Measurements from ENCODE around the gene RASA4B. TPM values are rescaled to one million over a fixed set of nuclear protein-coding genes. Genes with fewer than 3 reads are reported as not detected.
"Not testable (repeated sequence)": the region's sequence is repeated elsewhere in the genome, so short reads cannot be mapped to it uniquely, and the experiment has no call there.

The RASA4B gene
- total RNA-seq, 2 donors from 2014 or later: 8.5 to 21.9 TPM

DNA sequence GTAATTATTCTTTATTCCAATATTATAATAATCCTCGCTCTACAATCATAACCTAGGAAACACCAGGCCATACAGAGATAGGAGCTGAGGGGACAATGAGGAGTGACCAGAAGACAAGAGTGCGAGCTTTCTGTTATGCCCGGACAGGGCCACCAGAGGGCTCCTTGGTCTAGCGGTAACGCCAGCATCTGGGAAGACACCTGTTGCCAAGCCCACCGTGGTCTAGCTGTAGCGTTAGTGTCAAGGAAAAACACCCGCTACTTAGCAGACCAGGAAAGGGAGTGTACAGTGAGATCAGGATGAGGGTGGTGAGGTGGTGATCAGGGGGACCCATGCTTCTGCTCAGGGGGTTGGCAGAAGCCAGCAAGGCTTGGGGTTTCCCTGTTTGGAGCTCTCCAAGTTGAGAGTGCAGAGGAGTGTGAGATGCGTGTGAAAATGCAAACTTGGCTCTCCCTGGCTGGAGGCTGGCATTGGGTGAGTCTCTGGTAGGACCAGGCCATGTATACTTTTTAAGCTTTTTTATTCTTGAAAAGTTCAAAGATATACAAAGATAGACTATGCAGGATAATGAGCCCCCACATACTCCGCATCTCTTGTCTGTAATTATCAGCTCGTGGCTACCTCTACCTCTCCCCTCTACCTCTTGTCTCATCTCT lies 37.5 kb downstream of the RASA4B start:
- peak; percentile 1 for DNase-seq (ENCODE audit: low spot score)
- H3K36me3 ChIP-seq; H3K27ac ChIP-seq; H3K27me3 ChIP-seq (replicated peaks; ENCODE audit: insufficient read depth); H3K9me3 ChIP-seq; ATAC-seq (ENCODE audit: insufficient number of reproducible peaks, low FRiP score, low read depth); H3K4me3 ChIP-seq; H3K4me1 ChIP-seq (ENCODE audit: control insufficient read depth in 1 of 2, low read depth in 2 of 2): not testable (repeated sequence)

DNA sequence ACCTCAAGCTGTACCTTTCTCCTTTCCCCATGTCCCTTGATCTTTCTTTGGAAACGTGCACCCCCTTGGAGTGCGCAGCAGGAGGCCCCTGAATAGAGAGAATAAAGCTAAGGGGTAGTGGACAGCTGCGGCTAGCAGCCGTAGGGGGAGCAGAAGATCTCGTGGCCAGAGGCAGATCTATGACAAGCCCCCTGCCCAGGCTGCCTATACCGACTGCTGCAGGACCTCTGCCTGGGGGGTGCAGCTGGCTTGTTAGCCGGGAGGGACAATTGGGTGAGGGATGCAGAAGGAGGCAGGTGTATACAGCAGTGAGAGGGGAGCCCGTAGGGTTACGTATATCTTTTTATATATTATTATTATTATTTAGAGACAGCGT lies 38.4 kb downstream of the RASA4B start:
- not testable (repeated sequence) for H3K4me3 ChIP-seq; DNase-seq (ENCODE audit: low spot score); H3K36me3 ChIP-seq; ATAC-seq (ENCODE audit: insufficient number of reproducible peaks, low FRiP score, low read depth); H3K4me1 ChIP-seq (ENCODE audit: control insufficient read depth in 1 of 2, low read depth in 2 of 2); H3K27me3 ChIP-seq (replicated peaks; ENCODE audit: insufficient read depth); H3K27ac ChIP-seq; H3K9me3 ChIP-seq

DNA sequence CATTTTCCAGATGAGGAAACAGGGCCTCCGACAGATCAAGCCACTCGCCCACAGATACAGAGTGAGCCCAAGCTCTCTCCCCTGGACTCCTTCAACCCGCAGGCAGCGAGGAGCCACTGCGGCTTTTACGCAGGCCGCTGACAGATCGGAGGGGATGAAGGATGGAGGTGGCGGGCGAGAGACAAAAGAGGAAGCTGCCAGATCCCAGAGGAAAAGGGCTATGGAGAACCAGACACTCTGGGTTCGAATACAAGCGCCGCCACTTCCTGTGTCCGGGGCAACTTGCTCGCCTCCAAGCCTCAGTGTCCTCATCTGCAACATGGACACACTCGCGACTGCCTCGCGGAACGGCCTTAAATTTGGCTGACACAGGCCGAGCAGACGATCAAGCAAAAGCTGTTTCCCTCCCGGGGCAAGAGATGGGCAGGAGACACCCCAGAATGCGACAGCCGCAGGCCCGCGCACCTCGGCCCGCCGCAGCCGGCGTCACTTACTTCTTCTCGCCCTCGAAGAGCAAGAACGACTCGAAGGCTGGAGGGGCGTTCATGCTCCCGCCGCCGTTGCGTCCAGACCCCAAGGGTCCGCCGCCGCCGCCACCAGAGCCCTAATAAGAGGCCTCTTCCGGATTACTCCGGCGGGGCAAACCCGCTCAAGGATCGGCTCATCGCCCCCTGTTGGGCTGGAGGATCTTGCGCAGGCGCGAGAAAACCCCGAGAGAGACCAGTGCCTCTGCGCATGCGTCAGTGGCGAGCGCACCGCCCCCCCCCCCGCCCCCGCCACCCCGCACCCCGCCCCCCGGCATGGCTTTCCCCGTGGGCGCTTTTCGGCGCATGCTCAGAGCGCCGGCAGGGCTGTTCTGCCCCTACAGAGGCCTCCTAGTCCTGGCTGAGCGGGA lies 39.0 kb downstream of the RASA4B start, which contains the start of gene POLR2J:
POLR2J (minus strand) TSS at position 609 of the 895 bp plus-strand sequence; CDS start at position 547, 62 bp downstream.
- not testable (repeated sequence) for H3K4me1 ChIP-seq (ENCODE audit: control insufficient read depth in 1 of 2, low read depth in 2 of 2); H3K9me3 ChIP-seq; H3K36me3 ChIP-seq; H3K27ac ChIP-seq; H3K27me3 ChIP-seq (replicated peaks; ENCODE audit: insufficient read depth)
- DNase-seq (ENCODE audit: low spot score) (peak; percentile 51), ATAC-seq (ENCODE audit: insufficient number of reproducible peaks, low FRiP score, low read depth) (peak; percentile 76)
- TF ChIP-seq, protein P1, sequence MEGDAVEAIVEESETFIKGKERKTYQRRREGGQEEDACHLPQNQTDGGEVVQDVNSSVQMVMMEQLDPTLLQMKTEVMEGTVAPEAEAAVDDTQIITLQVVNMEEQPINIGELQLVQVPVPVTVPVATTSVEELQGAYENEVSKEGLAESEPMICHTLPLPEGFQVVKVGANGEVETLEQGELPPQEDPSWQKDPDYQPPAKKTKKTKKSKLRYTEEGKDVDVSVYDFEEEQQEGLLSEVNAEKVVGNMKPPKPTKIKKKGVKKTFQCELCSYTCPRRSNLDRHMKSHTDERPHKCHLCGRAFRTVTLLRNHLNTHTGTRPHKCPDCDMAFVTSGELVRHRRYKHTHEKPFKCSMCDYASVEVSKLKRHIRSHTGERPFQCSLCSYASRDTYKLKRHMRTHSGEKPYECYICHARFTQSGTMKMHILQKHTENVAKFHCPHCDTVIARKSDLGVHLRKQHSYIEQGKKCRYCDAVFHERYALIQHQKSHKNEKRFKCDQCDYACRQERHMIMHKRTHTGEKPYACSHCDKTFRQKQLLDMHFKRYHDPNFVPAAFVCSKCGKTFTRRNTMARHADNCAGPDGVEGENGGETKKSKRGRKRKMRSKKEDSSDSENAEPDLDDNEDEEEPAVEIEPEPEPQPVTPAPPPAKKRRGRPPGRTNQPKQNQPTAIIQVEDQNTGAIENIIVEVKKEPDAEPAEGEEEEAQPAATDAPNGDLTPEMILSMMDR (IDR thresholded peaks at IDR 0.05): peak; percentile 45
- H3K4me3 ChIP-seq: peak within 1 kb of the TSS; percentile 63

DNA sequence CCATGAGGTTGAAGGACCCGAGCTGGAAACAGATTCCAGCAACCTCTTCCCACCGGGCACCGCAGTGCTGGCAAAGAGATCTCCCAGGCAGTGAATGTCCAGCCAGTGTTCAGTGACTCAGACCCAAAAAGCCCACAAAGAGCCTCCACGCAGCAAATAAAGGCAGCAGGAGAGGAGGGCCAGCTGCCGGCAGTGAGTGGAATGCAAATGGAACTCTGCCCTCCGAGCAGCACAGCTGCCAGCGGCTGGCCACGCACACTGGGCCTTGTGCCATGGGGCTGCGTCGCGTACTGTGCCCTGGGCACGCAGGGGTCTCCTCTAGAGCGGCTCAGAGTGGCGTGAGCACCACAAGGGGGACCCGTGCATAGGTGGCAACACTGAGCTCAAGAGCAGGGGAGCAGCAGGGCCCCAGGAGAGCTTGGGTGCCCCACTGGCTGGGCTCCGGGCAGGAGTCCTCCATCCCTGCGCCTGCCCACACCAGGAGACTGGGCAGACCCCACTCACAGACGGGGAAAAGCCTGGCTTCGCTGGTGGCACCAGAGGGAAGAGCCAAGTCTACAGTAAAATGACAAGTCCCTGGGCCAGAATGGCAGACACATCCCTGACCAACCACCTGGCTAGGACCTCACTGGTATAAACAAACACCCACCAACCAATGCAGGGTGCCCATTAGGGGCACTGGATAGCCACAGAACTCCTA lies 42.7 kb downstream of the RASA4B start:
- ATAC-seq (ENCODE audit: insufficient number of reproducible peaks, low FRiP score, low read depth); H3K4me3 ChIP-seq; DNase-seq (ENCODE audit: low spot score); H3K9me3 ChIP-seq; H3K27me3 ChIP-seq (replicated peaks; ENCODE audit: insufficient read depth): not testable (repeated sequence)
- H3K27ac ChIP-seq: peak overlapping the region in 1 of 2 donors; percentile 43
- peaks cover 10% of the 10 kb centered on the region for H3K36me3 ChIP-seq
- peaks cover 0 to 14% of the 10 kb centered on the region in 2 donors for H3K4me1 ChIP-seq (ENCODE audit: control insufficient read depth in 1 of 2, low read depth in 2 of 2)

DNA sequence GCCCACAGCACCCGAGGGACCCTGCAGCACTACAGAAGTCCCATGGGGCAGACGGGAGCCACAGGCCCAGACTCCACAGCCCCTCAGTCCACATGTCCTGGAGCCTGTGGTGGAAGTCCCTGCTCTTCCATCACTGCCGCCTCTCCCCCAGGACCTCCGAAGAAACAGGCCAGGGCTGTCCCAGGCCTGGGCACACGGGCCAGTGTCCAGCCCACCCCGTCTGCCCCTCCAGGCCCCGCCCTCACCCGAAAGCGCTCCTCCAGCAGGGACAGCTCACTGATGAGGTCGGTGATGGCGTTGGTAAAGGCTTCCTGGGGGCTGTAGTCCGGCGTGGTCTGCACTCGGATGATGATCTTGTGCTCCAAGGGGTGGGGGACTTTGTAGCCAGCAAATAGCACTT lies 43.5 kb downstream of the RASA4B start:
- H3K27ac ChIP-seq; H3K9me3 ChIP-seq; DNase-seq (ENCODE audit: low spot score); H3K4me3 ChIP-seq; ATAC-seq (ENCODE audit: insufficient number of reproducible peaks, low FRiP score, low read depth); H3K27me3 ChIP-seq (replicated peaks; ENCODE audit: insufficient read depth): not testable (repeated sequence)
- H3K36me3 ChIP-seq: peaks cover 13% of the 10 kb centered on the region
- H3K4me1 ChIP-seq (ENCODE audit: control insufficient read depth in 1 of 2, low read depth in 2 of 2): peaks cover 0 to 14% of the 10 kb centered on the region in 2 donors

DNA sequence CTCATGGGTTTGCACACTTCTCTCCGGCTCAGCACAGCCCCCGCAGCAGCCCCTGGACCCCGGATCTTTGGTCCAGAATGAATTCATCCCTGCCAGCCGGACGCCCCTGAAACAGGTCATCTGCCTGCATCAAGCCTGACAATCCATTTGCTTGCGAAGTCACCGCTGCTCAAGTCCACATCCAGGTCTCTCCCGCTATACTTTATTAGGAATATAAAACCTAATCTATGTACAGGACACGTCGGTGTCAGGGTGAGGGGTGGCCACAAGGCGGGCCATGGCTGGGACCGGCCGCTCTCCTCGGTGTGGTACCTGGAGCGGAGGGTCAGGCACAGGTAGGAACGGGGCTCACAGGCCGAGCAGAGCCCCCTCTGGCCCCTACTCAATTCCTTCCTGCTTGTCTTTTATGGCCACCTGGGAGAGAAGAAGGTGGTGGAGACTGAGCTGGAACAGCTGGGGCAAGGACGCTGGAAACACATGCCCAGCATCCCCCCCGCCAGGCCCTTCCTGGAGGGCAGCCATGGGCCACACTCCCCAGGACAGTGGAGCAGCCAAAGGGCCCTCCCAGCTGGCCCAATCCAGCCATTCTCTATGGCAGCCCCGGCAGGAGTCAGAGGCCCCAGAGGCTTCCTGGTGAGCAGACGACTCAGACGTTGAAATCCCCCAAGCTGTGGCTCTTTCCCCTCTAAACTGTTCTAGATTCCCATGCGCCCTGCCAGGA lies 44.1 kb downstream of the RASA4B start:
- Histone ChIP-seq H3K4me3 (no peak overlapping the region), H3K27ac (no peak overlapping the region), H3K36me3 (peaks cover 13% of the 10 kb centered on the region), H3K27me3 (replicated peaks; ENCODE audit: insufficient read depth) (no peaks in the 10 kb centered on the region), H3K9me3 (no peaks in the 10 kb centered on the region), H3K4me1 (ENCODE audit: control insufficient read depth in 1 of 2, low read depth in 2 of 2) (peaks cover 0 to 14% of the 10 kb centered on the region in 2 donors)
- DNase-seq (ENCODE audit: low spot score) (no peak), ATAC-seq (ENCODE audit: insufficient number of reproducible peaks, low FRiP score, low read depth) (no peak)
- TF ChIP-seq, protein P1 (IDR thresholded peaks at IDR 0.05): no peak
